Measurements from ENCODE around the gene ADORA3. TPM values are rescaled to one million over a fixed set of nuclear protein-coding genes. Genes with fewer than 3 reads are reported as not detected.

The ADORA3 gene
- total and polyA plus RNA-seq, 2 of the 4 experiments (the other 2 are of a cell fraction) = not detected

- TF ChIP-seq CTCF (conservative IDR thresholded peaks at IDR 0.05; ENCODE audit: low read depth, low read length) = 0 out of 2 replicates have a peak, but pooled peaks have one; percentile 4
- TF ChIP-seq NFE2L2 (IDR thresholded peaks at IDR 0.05; ENCODE audit: low read depth, low read length) = no peak
- no peak for TF ChIP-seq USF2 (IDR thresholded peaks at IDR 0.05; ENCODE audit: low read depth, low read length)
- peak; percentile 10; the same call in 1 of the 2 replicates for TF ChIP-seq CEBPB (IDR thresholded peaks at IDR 0.05; ENCODE audit: low read depth, low read length)
- TF ChIP-seq RFX5 (IDR thresholded peaks at IDR 0.05; ENCODE audit: low read depth, low read length) = no peak
- TF ChIP-seq FOS (IDR thresholded peaks at IDR 0.05; ENCODE audit: low read depth, low read length) = no peak
- H2BK20ac ChIP-seq (ENCODE audit: low read depth, low read length) = peak overlapping the region; percentile 89
- peak overlapping the region; percentile 83; the same call in 2 of the 3 replicates for H2BK15ac ChIP-seq (ENCODE audit: low read depth, low read length)
- H3K9me3 ChIP-seq (ENCODE audit: control insufficient read depth, insufficient read depth, low read length) = no peaks in the 10 kb centered on the region
- peaks cover 10% of the 10 kb centered on the region for H3K4me1 ChIP-seq (ENCODE audit: control insufficient read depth, insufficient read depth, low read length)
- H2AK5ac ChIP-seq (ENCODE audit: low read depth, low read length) = peak overlapping the region; percentile 35; the same call in 1 of the 2 replicates
- peak overlapping the region; percentile 94 for H2BK5ac ChIP-seq (ENCODE audit: low read depth, low read length, poor library complexity, severe bottlenecking)
- H3K4ac ChIP-seq (ENCODE audit: low read depth, low read length) = peak overlapping the region; percentile 99
- dilution Hi-C loops (cut with HindIII; ENCODE audit: low sequenced_read_pairs, unreplicated experiment) = no loop called here
- peak; percentile 81 for ATAC-seq (ENCODE audit: low read depth)
- no peaks in the 10 kb centered on the region for H4K20me1 ChIP-seq (ENCODE audit: insufficient read depth, low read length)
- WGBS, 2 experiments (ENCODE audit: extremely low coverage in 2 of 2, insufficient read length in 1 of 2) = 36% methylated on average over 3 of the region's 15 CpGs; no CpG with 5 or more reads in 1 of the 2 experiments
- H3K4me3 ChIP-seq (ENCODE audit: insufficient read depth, low read depth, low read length) = no peak overlapping the region
- H3K79me1 ChIP-seq (ENCODE audit: low read depth in 1 of 2, low read length in 2 of 2) = peaks cover 0 to 8% of the 10 kb centered on the region in 2 experiments; a peak in 1 of 4 replicates
- peak overlapping the region; percentile 98 for H2BK120ac ChIP-seq (ENCODE audit: low read depth, low read length)
- CTCF ChIA-PET = interaction anchor here (0.6 to 2.8 kb wide), 29 partner anchors 9 to 262 kb away, joined by 3 to 12 read pairs (median 5); partner anchors contain the start of gene RAP1A
- in situ Hi-C loops (cut with MboI; ENCODE audit: low sequenced_read_pairs) = loop anchor here (5.0 kb wide), 2 partner anchors 50 to 140 kb away; no protein-coding TSS in a partner anchor
- H2AFZ ChIP-seq (replicated peaks; ENCODE audit: low read length, poor library complexity) = peak overlapping the region; percentile 100
- peak overlapping the region; percentile 63 for H3K56ac ChIP-seq (ENCODE audit: extremely low read depth, insufficient read depth, low read length)
- H3K27ac ChIP-seq (ENCODE audit: insufficient read depth, low read length) = peak overlapping the region; percentile 86
- H3K9me1 ChIP-seq (ENCODE audit: insufficient read depth, low read length) = no peaks in the 10 kb centered on the region
- H4K8ac ChIP-seq (ENCODE audit: low read depth in 2 of 2, low read length in 2 of 2) = peak overlapping the region; percentile 80 to 94
- POLR2A ChIA-PET (ENCODE audit: unreplicated experiment) = interaction anchor here (0.6 to 1.0 kb wide), 3 partner anchors 34 to 112 kb away, joined by 3 to 11 read pairs (median 5); partner anchors contain the start of gene RAP1A
- peaks cover 8% of the 10 kb centered on the region for H3K27me3 ChIP-seq (ENCODE audit: control insufficient read depth, insufficient read depth, low read length)
- H3K4me2 ChIP-seq (ENCODE audit: low read depth, low read length) = peak overlapping the region; percentile 68
- H4K91ac ChIP-seq (ENCODE audit: insufficient read depth, low read depth, low read length) = peak overlapping the region; percentile 94
- no TSS peak for BruUV-seq (replicated peaks)
- H3K36me3 ChIP-seq (ENCODE audit: control insufficient read depth, insufficient read depth, low read length) = no peaks in the 10 kb centered on the region
- peak; percentile 55 for DNase-seq
- H4K5ac ChIP-seq (ENCODE audit: low read depth, low read length) = peak overlapping the region; percentile 90
- peak overlapping the region; percentile 95 for H3K23ac ChIP-seq (ENCODE audit: low read depth, low read length)
- peak overlapping the region; percentile 88 for H3K18ac ChIP-seq (ENCODE audit: low read depth, low read length)
- H2AK9ac ChIP-seq (replicated peaks; ENCODE audit: low read depth, low read length, poor library complexity) = peak overlapping the region; percentile 93
- H3K9ac ChIP-seq (ENCODE audit: low read depth, low read length) = peak overlapping the region; percentile 61
- peak overlapping the region; percentile 98 for H3K14ac ChIP-seq (replicated peaks; ENCODE audit: low read depth, low read length)
- intact Hi-C loops (cut with micrococcal nuclease) = loop anchor here (1.0 to 5.0 kb wide), 8 partner anchors 26 to 262 kb away; partner anchors contain the start of gene DDX20
Observed at GRCh38 chr1:111507411-111508201, 4.2 kb upstream of the ADORA3 start.
